Sigmoid colon (tissue), 4 donors: Measurements from ENCODE around the gene CABP4.

Experiments
- EP300 ChIP-seq, 4 donors: sonication (generic); formaldehyde crosslinking; IDR thresholded peaks; one replicate each; pipeline ENCODE4 v1.6.1; 2017; ENCODE audit warnings: antibody characterized with exemption in 4 of 4
- POLR2A ChIP-seq, 2 donors: fragments of 450-650 bp; IDR thresholded peaks; one replicate each; pipeline ENCODE4 v1.6.1; 2016; ENCODE audit warnings: antibody characterized with exemption in 2 of 2, mild to moderate bottlenecking in 2 of 2, moderate library complexity in 2 of 2
- POLR2AphosphoS5 ChIP-seq, 4 donors: sonication (generic); formaldehyde crosslinking; IDR thresholded peaks; one replicate each; pipeline ENCODE4 v1.6.1; 2017; ENCODE audit warnings: antibody characterized with exemption in 4 of 4
- TF ChIP-seq, protein P1 (sequence below), 4 experiments: fragments of 450-650 bp in 3 of 4; fragments of 200-600 bp in 1 of 4; IDR thresholded peaks; one replicate each; pipeline ENCODE4 v1.5.1; 2016 to 2019; ENCODE audit warnings: antibody characterized with exemption in 4 of 4, mild to moderate bottlenecking in 3 of 4, moderate library complexity in 2 of 4

GRCh38 chr11:67429722-67430121 is 25.4 kb upstream of the CABP4 start:
- TF ChIP-seq, protein P1, sequence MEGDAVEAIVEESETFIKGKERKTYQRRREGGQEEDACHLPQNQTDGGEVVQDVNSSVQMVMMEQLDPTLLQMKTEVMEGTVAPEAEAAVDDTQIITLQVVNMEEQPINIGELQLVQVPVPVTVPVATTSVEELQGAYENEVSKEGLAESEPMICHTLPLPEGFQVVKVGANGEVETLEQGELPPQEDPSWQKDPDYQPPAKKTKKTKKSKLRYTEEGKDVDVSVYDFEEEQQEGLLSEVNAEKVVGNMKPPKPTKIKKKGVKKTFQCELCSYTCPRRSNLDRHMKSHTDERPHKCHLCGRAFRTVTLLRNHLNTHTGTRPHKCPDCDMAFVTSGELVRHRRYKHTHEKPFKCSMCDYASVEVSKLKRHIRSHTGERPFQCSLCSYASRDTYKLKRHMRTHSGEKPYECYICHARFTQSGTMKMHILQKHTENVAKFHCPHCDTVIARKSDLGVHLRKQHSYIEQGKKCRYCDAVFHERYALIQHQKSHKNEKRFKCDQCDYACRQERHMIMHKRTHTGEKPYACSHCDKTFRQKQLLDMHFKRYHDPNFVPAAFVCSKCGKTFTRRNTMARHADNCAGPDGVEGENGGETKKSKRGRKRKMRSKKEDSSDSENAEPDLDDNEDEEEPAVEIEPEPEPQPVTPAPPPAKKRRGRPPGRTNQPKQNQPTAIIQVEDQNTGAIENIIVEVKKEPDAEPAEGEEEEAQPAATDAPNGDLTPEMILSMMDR (IDR thresholded peaks at IDR 0.05), result no peak
- TF ChIP-seq POLR2AphosphoS5 (IDR thresholded peaks at IDR 0.05) (no peak), POLR2A (IDR thresholded peaks at IDR 0.05) (no peak), EP300 (IDR thresholded peaks at IDR 0.05) (no peak)
